HEK293T (cell line): ENCODE measurements around the gene VSX1.

Experiments
- CTCF ChIA-PET: fragments of 350-600 bp; formaldehyde crosslinking; extraction: SDS; loops from one replicate; lab custom pipeline; 2021; ENCODE audit warnings: antibody characterized with exemption, inconsistent platforms; lab: Yijun Ruan, JAX
- POLR2A ChIA-PET: fragments of 350-600 bp; formaldehyde crosslinking; extraction: SDS; loops from one replicate; lab custom pipeline; 2020; ENCODE audit warnings: antibody characterized with exemption, inconsistent platforms; lab: Yijun Ruan, JAX
- DNase-seq: peaks from one replicate; pipeline ENCODE4 v3.0.0; 2012; ENCODE audit warnings: mixed read lengths; ENCODE audit errors: extremely low spot score
- ARNT ChIP-seq: fragments of 450-650 bp; IDR thresholded peaks from 2 replicates; pipeline ENCODE4 v1.6.1; 2017; ENCODE audit warnings: mild to moderate bottlenecking
- BHLHE40 ChIP-seq: fragments of 450-650 bp; IDR thresholded peaks from 2 replicates; pipeline ENCODE4 v1.6.1; 2016; ENCODE audit warnings: mild to moderate bottlenecking, moderate library complexity, borderline replicate concordance
- CTBP1 ChIP-seq: fragments of 450-650 bp; IDR thresholded peaks from 2 replicates; pipeline ENCODE4 v1.6.1; 2016; ENCODE audit warnings: borderline replicate concordance
- ELF4 ChIP-seq: fragments of 450-650 bp; IDR thresholded peaks from 2 replicates; pipeline ENCODE4 v1.6.1; 2017; ENCODE audit warnings: antibody characterized with exemption
- FOXA1 ChIP-seq: fragments of 450-650 bp; IDR thresholded peaks from 2 replicates; pipeline ENCODE4 v1.6.1; 2016; ENCODE audit warnings: mild to moderate bottlenecking
- FOXK2 ChIP-seq: fragments of 450-650 bp; IDR thresholded peaks from 2 replicates; pipeline ENCODE4 v1.6.1; 2016; ENCODE audit warnings: mild to moderate bottlenecking
- FOXM1 ChIP-seq: fragments of 450-650 bp; IDR thresholded peaks from 2 replicates; pipeline ENCODE4 v1.6.1; 2017; ENCODE audit warnings: mild to moderate bottlenecking, borderline replicate concordance
- HDGF ChIP-seq: fragments of 450-650 bp; IDR thresholded peaks from 2 replicates; pipeline ENCODE4 v1.6.1; 2017; ENCODE audit warnings: antibody characterized with exemption, borderline replicate concordance
- L3MBTL2 ChIP-seq: fragments of 450-650 bp; conservative IDR thresholded peaks from 2 replicates; pipeline ENCODE4 v1.6.1; 2016; ENCODE audit warnings: mild to moderate bottlenecking
- LEF1 ChIP-seq: fragments of 450-650 bp; IDR thresholded peaks from 2 replicates; pipeline ENCODE4 v1.6.1; 2017; ENCODE audit warnings: mild to moderate bottlenecking, borderline replicate concordance
- NFRKB ChIP-seq: fragments of 450-650 bp; IDR thresholded peaks from 2 replicates; pipeline ENCODE4 v1.6.1; 2016; ENCODE audit warnings: mild to moderate bottlenecking, moderate library complexity
- PKNOX1 ChIP-seq: fragments of 450-650 bp; IDR thresholded peaks from 2 replicates; pipeline ENCODE4 v1.6.1; 2016
- SP1 ChIP-seq: fragments of 450-650 bp; IDR thresholded peaks from 2 replicates; pipeline ENCODE4 v1.6.1; 2017
- SUZ12 ChIP-seq: fragments of 450-650 bp; IDR thresholded peaks from 2 replicates; pipeline ENCODE4 v1.6.1; 2016; ENCODE audit warnings: mild to moderate bottlenecking
- TARDBP ChIP-seq: fragments of 450-650 bp; IDR thresholded peaks from 2 replicates; pipeline ENCODE4 v1.6.1; 2016
- ZNF384 ChIP-seq: fragments of 450-650 bp; IDR thresholded peaks from 2 replicates; pipeline ENCODE4 v1.6.1; 2016

Gene VSX1

GRCh38 chr20:25054995-25055629 is 26.8 kb downstream of the VSX1 start:
- CTCF ChIA-PET = interaction anchor here (0.5 kb wide), 1 partner anchor 64 kb away, joined by 3 read pairs; no protein-coding TSS in a partner anchor
- DNase-seq = no peak
- POLR2A ChIA-PET = interaction anchor here (0.6 kb wide), 1 partner anchor 44 kb away, joined by 3 read pairs; no protein-coding TSS in a partner anchor
- no peak for TF ChIP-seq FOXK2
- TF ChIP-seq NFRKB = no peak
- TF ChIP-seq ELF4 = no peak
- TF ChIP-seq TARDBP = no peak
- no peak for TF ChIP-seq SP1
- TF ChIP-seq SUZ12 = no peak
- TF ChIP-seq ARNT = no peak
- no peak for TF ChIP-seq FOXM1
- no peak for TF ChIP-seq HDGF
- TF ChIP-seq L3MBTL2 = no peak

GRCh38 chr20:25054096-25054820 is 27.7 kb downstream of the VSX1 start:
- TF ChIP-seq ARNT (no peak), PKNOX1 (no peak)
- ChIA-PET POLR2A (interaction anchor here (0.6 to 0.7 kb wide), 2 partner anchors 44 to 61 kb away, joined by 3 to 4 read pairs; no protein-coding TSS in a partner anchor), CTCF (no interaction called here)
- DNase-seq = no peak

DNA sequence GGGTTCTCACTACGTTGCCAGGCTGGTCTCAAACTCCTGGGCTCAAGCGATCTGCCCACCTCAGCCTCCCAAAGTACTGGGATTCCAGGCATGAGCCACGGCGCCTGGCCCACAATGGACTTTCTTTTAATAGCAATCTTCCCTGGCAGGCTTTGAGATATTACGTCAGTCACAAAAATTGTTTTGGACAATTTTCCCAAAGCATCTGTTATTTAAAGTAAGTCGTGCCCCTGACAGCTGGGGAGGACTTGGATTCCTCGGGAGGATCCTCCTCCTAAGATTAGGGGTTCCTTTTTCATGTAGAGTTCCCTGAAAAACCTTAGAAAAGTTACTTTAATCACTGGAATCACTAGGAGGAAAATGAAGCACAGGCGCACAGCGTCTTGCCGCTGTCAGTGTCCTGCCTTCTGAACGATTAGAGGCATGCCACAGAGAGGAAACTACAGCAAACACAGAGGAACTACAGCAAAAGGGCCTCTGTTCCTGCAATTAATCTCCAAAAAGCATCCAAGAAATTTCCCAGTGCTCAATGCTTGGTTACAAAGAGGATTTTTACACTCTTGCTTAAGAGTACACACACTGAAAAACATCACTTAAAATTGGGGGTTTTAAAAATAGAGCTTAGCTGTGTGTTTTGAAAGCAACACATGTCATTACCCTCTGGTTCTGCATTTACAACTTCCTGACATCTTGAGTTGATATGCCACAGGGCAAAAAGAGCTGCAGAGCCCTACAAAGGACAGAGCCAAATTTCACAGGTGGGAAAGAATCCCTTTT is 28.5 kb downstream of the VSX1 start:
- POLR2A ChIA-PET = interaction anchor here (0.7 kb wide), 1 partner anchor 60 kb away, joined by 4 read pairs; no protein-coding TSS in a partner anchor
- no peak for TF ChIP-seq ARNT
- TF ChIP-seq CTBP1 = no peak
- TF ChIP-seq LEF1 = no peak
- no peak for TF ChIP-seq TARDBP
- no peak for TF ChIP-seq SUZ12
- no peak for TF ChIP-seq NFRKB
- TF ChIP-seq PKNOX1 = no peak
- TF ChIP-seq ELF4 = no peak
- TF ChIP-seq FOXM1 = no peak
- no peak for TF ChIP-seq FOXK2
- no peak for TF ChIP-seq BHLHE40
- no peak for TF ChIP-seq L3MBTL2
- TF ChIP-seq SP1 = no peak
- TF ChIP-seq ZNF384 = no peak
- CTCF ChIA-PET = no interaction called here
- no peak for DNase-seq

GRCh38 chr20:25052255-25053194 is 29.4 kb downstream of the VSX1 start:
- ChIA-PET CTCF (interaction anchor here (0.7 kb wide), 1 partner anchor 844 kb away, joined by 3 read pairs; no protein-coding TSS in a partner anchor), POLR2A (no interaction called here)
- TF ChIP-seq ZNF384 = no peak
- no peak for TF ChIP-seq SUZ12
- no peak for TF ChIP-seq BHLHE40
- TF ChIP-seq L3MBTL2 = no peak
- no peak for TF ChIP-seq FOXK2
- no peak for TF ChIP-seq ELF4
- no peak for TF ChIP-seq NFRKB
- no peak for TF ChIP-seq LEF1
- no peak for TF ChIP-seq CTBP1
- no peak for TF ChIP-seq PKNOX1
- TF ChIP-seq SP1 = no peak
- no peak for TF ChIP-seq HDGF
- TF ChIP-seq ARNT = no peak
- TF ChIP-seq TARDBP = no peak
- TF ChIP-seq FOXA1 = no peak
- no peak for TF ChIP-seq FOXM1
- DNase-seq = no peak
